ENCODE data around the gene SULT1A1.

DNA sequence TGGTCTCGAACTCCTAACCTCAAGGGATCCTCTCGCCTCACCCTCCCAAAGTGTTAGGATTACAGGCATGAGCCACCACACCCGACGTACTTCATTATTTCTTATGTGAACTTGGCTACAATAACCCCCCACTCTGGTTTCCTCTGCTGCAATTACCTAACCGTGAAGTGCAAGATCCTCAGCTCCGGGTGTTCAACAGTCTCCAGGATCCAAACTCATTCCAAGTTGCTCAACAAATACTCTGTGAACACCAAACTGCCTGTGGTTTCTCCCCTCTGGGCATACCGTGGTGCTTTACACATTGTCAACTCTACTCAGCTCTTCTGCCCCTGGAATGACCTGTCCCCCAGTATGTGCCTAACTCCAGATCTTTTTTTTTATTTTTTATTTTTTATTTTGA is 6.8 kb upstream of the SULT1A1 start:
- TF ChIP-seq POLR2AphosphoS5 (IDR thresholded peaks at IDR 0.05; ENCODE audit: borderline replicate concordance, low read depth, low read length) (no peak), EZH2 (IDR thresholded peaks at IDR 0.05) (no peak)
